Central memory CD8-positive, alpha-beta T cell (primary cell): Measurements from ENCODE around the gene LINC00237.
A peak's percentile ranks its signal among the peaks of the same experiment; 100 is the strongest.

Experiments used
- ATAC-seq: fragments of 150-1000 bp; cut with Tn5 transposase; replicated peaks from 2 replicates; pipeline ENCODE4 v1.10.0; 2022; ENCODE audit warnings: mild to moderate bottlenecking, moderate FRiP score, moderate number of reproducible peaks; ENCODE audit not compliant: poor library complexity, severe bottlenecking; ENCODE audit errors: extremely low read depth
- DNase-seq, 2 donors: peaks; one replicate each; pipeline ENCODE4 v3.0.0; 2021; ENCODE audit warnings: low spot score in 2 of 2
- H3K27ac Mint-ChIP-seq: one replicate; pipeline ENCODE4 v1.8.0; 2022; ENCODE audit warnings: low read depth, mild to moderate bottlenecking, moderate library complexity, mixed read lengths
- H3K27me3 Mint-ChIP-seq: one replicate; pipeline ENCODE4 v1.8.0; 2022; ENCODE audit warnings: mixed read lengths
- H3K36me3 Mint-ChIP-seq: one replicate; pipeline ENCODE4 v1.8.0; 2022; ENCODE audit warnings: mild to moderate bottlenecking, moderate library complexity, mixed read lengths; ENCODE audit not compliant: insufficient read depth
- H3K4me1 Mint-ChIP-seq: one replicate; pipeline ENCODE4 v1.8.0; 2022; ENCODE audit warnings: mixed read lengths
- H3K4me3 Mint-ChIP-seq: one replicate; pipeline ENCODE4 v1.8.0; 2022; ENCODE audit warnings: mild to moderate bottlenecking, moderate library complexity, mixed read lengths
- H3K9me3 Mint-ChIP-seq: one replicate; pipeline ENCODE4 v1.8.0; 2022; ENCODE audit warnings: mixed read lengths

Gene LINC00237

GRCh38 chr20:21048841-21049273 lies 57.3 kb downstream of the LINC00237 start:
- Mint-ChIP-seq H3K4me3 (no peak overlapping the region), H3K27me3 (peaks cover 55% of the 10 kb centered on the region), H3K27ac (no peak overlapping the region), H3K4me1 (no peaks in the 10 kb centered on the region), H3K36me3 (no peaks in the 10 kb centered on the region), H3K9me3 (no peaks in the 10 kb centered on the region)
- ATAC-seq, result no peak
- peak; percentile 17 to 49 for DNase-seq

DNA sequence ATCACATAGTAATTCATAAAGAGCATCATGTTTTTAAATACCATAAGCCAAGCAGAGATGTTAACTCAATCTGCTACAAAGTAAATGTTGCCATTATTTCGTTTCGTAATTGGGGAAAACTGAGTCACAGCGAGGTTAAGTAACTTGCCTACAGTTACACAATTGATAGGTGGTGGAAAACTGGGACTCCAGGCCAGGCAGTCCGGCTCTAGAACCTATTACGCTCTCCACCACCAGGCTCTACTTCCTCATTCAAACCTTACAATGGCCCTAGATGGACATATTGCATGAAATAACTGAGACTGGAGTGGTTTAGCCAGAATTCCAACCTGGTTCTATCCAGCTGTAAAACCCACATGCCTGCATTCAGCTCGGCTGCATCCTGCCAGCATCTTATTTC lies 58.2 kb downstream of the LINC00237 start:
- DNase-seq (no peak), ATAC-seq (no peak)
- H3K9me3 Mint-ChIP-seq, result no peaks in the 10 kb centered on the region
- no peak overlapping the region for H3K27ac Mint-ChIP-seq
- no peaks in the 10 kb centered on the region for H3K4me1 Mint-ChIP-seq
- H3K36me3 Mint-ChIP-seq, result no peaks in the 10 kb centered on the region
- peaks cover 55% of the 10 kb centered on the region for H3K27me3 Mint-ChIP-seq
- no peak overlapping the region for H3K4me3 Mint-ChIP-seq

DNA sequence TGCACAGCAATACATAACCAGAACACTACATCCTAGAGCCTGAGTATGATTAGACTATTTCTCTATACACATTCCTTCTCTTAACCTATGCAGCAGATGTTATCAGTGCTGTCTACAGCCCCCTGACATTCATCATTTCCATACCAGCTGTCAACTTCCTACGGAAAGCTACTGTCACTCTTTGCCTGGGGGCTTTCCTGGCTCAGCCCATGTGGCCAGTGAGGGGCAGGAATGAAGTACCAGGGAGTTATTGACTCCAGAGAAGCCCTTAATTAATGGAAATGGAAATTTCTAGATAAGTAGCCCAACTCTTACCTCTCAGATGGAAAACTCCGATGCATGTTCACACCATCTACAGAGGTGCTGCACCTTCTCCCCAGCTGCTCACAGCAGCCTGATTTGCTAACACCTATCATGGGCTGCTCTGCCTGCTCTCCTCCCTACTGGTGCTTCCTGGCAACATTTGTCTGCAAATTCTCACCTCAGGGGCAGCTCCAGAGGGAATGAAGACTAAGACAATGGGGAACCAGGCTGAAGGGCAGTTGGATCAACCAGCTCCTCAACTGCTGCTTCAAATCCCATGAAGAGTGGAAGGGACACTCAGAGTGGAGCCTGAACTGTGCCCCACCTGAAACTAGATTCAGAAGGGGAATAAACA lies 59.6 kb downstream of the LINC00237 start:
- Mint-ChIP-seq H3K9me3 (no peaks in the 10 kb centered on the region), H3K27me3 (peaks cover 41% of the 10 kb centered on the region), H3K36me3 (no peaks in the 10 kb centered on the region), H3K4me1 (no peaks in the 10 kb centered on the region), H3K27ac (no peak overlapping the region), H3K4me3 (no peak overlapping the region)
- ATAC-seq (no peak), DNase-seq (no peak)
